ENCODE measurements around the gene SH2D3C.

The SH2D3C gene

GRCh38 chr9:127693697-127694096, 84.8 kb downstream of the SH2D3C start:
- no peak for TF ChIP-seq ZFP3 (CRISPR knock-in tag; IDR thresholded peaks at IDR 0.05)
- no peak for ATAC-seq

GRCh38 chr9:127693143-127693542, 85.3 kb downstream of the SH2D3C start:
- ATAC-seq, result no peak
- TF ChIP-seq TCF4 (CRISPR knock-in tag; IDR thresholded peaks at IDR 0.05; ENCODE audit: borderline replicate concordance) (no peak), ZFP30 (CRISPR knock-in tag; IDR thresholded peaks at IDR 0.05) (no peak), RARB (CRISPR knock-in tag; IDR thresholded peaks at IDR 0.05) (no peak), ZFP3 (CRISPR knock-in tag; IDR thresholded peaks at IDR 0.05) (no peak), GLIS3 (CRISPR knock-in tag; IDR thresholded peaks at IDR 0.05) (no peak), OSR1 (CRISPR knock-in tag; IDR thresholded peaks at IDR 0.05) (no peak), SNAI2 (CRISPR knock-in tag; IDR thresholded peaks at IDR 0.05) (no peak), ARNTL (CRISPR knock-in tag; IDR thresholded peaks at IDR 0.05; ENCODE audit: borderline replicate concordance, low read depth) (no peak), ISL1 (CRISPR knock-in tag; IDR thresholded peaks at IDR 0.05) (no peak), ESRRG (CRISPR knock-in tag; IDR thresholded peaks at IDR 0.05) (no peak)

GRCh38 chr9:127692071-127692470, 86.4 kb downstream of the SH2D3C start:
- TF ChIP-seq ESRRG (CRISPR knock-in tag; IDR thresholded peaks at IDR 0.05), result no peak
- no peak for TF ChIP-seq OSR1 (CRISPR knock-in tag; IDR thresholded peaks at IDR 0.05)
- no peak for TF ChIP-seq TCF4 (CRISPR knock-in tag; IDR thresholded peaks at IDR 0.05; ENCODE audit: borderline replicate concordance)
- no peak for TF ChIP-seq ZFP3 (CRISPR knock-in tag; IDR thresholded peaks at IDR 0.05)
- TF ChIP-seq CSRNP3 (CRISPR knock-in tag; IDR thresholded peaks at IDR 0.05), result no peak
- TF ChIP-seq ZNF565 (CRISPR knock-in tag; conservative IDR thresholded peaks at IDR 0.05; ENCODE audit: low read depth), result no peak
- no peak for TF ChIP-seq POU6F1 (CRISPR knock-in tag; IDR thresholded peaks at IDR 0.05; ENCODE audit: borderline replicate concordance, low read depth)
- TF ChIP-seq CREB5 (CRISPR knock-in tag; IDR thresholded peaks at IDR 0.05; ENCODE audit: low read depth), result no peak
- no peak for TF ChIP-seq TSHZ2 (CRISPR knock-in tag; IDR thresholded peaks at IDR 0.05)
- TF ChIP-seq ZNF70 (CRISPR knock-in tag; IDR thresholded peaks at IDR 0.05), result no peak
- TF ChIP-seq ZNF8 (CRISPR knock-in tag; IDR thresholded peaks at IDR 0.05), result no peak
- TF ChIP-seq ZC3H10 (CRISPR knock-in tag; IDR thresholded peaks at IDR 0.05), result no peak
- TF ChIP-seq ZFP30 (CRISPR knock-in tag; IDR thresholded peaks at IDR 0.05), result no peak
- no peak for TF ChIP-seq CSDC2 (CRISPR knock-in tag; IDR thresholded peaks at IDR 0.05)
- no peak for ATAC-seq

- no peak for TF ChIP-seq ARNTL (CRISPR knock-in tag; IDR thresholded peaks at IDR 0.05; ENCODE audit: borderline replicate concordance, low read depth)
- TF ChIP-seq GLIS3 (CRISPR knock-in tag; IDR thresholded peaks at IDR 0.05), result no peak
- TF ChIP-seq CREB5 (CRISPR knock-in tag; IDR thresholded peaks at IDR 0.05; ENCODE audit: low read depth), result no peak
- TF ChIP-seq TCF4 (CRISPR knock-in tag; IDR thresholded peaks at IDR 0.05; ENCODE audit: borderline replicate concordance), result no peak
- TF ChIP-seq ESRRG (CRISPR knock-in tag; IDR thresholded peaks at IDR 0.05), result no peak
- no peak for TF ChIP-seq OSR1 (CRISPR knock-in tag; IDR thresholded peaks at IDR 0.05)
- no peak for TF ChIP-seq SNAI2 (CRISPR knock-in tag; IDR thresholded peaks at IDR 0.05)
- no peak for TF ChIP-seq TSHZ2 (CRISPR knock-in tag; IDR thresholded peaks at IDR 0.05)
- TF ChIP-seq ISL1 (CRISPR knock-in tag; IDR thresholded peaks at IDR 0.05), result no peak
- no peak for ATAC-seq
These were observed 87.7 kb downstream of the SH2D3C start for GRCh38 chr9:127690735-127691134.
